SKM-1 (cell line): ENCODE results near the gene BCL2.
A peak's percentile ranks its signal among the peaks of the same experiment; 100 is the strongest.

Experiments used
- DNase-seq: peaks from one replicate; lab custom pipeline; 2025; ENCODE audit not compliant: unreplicated experiment; lab: John Stamatoyannopoulos, UW

Gene BCL2

DNA sequence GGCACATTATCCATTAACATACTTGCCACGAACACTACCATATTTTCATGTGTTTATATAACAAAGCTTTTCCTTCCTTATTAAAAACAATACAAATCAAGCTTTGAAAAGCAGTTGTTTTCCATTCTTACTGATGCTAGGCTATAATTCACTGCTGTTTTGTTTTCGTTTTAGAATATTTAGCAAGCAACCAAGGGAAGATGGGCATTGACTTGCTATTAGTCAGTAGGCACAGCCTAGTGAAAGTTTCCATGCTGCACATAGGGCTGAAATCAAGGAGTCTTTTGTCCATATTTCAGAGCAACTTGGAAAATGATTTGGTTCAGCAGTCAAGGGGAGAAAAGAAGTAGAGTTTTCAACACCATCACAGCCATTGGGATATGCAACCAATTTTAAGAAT is 31.3 kb downstream of the BCL2 start:
- DNase-seq, result no peak

DNA sequence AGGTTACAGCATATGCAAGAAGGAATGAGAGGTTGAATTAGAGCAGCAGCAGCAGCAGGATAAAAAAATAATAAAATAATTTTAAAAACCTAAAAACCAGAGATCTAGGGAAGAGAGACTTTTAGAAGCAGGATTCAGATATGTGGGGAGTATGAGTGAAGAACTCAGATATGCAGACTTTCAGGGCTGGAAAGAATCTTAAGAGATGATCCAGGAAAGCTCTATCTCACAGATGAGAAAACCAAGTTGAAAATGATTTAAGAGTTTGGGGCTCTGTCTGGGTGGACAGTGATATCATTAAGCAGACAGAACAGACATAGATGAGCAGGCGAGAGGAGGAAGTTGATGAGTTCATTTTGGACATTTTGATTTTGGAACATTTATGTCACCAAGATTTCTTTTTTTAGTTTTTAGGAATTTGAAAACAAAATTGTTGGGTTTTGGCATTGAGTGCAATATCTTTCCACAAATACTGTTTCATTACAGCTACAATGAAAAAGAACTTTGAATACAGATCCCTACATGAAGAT is 31.8 kb downstream of the BCL2 start:
- no peak for DNase-seq

DNA sequence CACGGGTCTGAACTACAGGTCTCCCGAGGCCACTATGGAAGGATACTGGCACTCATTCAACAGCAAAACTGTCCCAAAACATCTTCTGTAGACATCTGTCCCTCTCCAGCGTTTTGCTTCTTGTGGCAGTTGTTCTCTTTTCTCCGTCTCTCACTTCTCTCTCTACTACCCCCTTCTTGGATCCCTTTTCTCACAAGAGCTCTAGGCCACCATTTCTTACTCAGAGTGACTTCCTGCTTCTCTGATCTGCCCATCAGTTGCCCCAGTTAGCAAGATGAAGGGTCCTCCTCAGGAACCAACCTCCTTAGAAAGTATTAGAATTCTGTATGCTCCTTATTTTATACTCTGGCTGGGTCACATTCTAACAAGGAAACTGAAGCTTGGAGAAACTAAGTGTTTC is 32.6 kb downstream of the BCL2 start:
- no peak for DNase-seq

DNA sequence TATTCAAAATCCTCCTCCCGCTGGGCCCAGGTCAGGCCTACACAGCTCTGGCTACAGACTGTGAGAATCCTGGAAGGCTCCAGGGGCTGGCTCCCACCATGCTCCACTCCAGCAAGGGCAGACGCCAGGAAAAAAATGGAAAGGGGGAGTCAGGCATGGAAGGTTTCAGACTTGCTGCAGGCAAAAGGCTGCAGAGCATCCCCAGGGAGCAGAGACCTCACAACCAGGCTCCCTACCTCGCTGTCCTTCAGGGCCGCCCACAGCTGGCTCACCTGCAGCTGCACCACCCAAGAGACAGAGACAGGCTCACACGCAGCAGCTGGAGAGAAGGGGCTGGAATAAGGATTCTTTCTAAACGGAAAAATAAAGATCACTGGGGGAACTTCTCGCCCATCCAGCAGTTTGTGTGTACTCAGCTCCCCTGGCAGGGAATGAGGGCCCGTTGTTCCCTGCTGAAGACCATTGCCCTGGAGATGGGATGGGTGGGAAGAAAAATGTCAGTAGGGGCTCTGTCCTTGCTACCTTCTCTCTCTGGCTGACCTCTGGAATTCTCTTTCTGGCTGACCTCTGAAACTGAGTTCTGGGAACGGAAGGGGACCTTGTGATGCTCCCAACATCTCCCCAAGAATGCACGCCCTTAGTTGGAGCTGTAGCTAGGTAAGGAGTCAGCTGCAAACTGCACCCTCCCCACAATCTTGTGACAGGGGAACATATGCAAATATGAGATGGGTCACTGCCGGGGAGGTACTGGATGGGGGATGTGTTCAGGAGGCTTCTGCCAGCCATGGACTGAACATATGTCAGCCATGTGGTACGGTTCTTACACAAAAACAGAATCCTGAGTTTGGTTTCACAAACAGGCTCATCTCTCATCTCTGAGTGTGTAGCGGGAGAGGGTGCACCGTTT is 34.5 kb downstream of the BCL2 start:
- DNase-seq, result no peak

DNA sequence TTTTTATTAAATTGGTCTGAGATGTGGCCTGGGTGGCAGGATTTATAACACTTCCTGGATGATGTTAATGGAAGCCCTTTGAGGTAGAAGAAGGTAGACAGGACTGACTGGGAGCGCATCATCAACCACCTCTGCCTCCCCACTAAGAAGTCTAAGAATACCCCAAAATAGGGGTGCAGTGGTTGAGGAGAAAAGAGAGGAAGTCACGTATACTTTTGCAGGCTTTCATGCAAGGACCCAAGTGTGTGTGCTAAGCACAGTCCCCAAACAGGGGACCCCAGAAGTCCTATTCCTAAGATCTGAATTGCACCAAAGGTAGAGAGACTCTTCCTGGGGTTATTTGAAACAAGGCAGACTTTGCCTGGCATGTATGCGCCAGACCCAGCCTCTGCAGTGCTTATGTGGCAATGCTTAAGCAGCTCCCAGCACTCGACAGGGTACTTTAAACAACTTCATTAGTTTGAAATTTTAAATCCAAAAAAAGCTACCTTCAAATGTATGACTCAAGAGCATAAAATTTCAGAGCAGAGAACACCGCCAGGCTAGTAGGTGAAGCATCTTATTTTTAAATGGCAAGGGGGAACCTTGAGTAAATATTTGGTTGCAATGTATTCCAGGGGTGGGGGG is 35.3 kb downstream of the BCL2 start:
- DNase-seq, result no peak

DNA sequence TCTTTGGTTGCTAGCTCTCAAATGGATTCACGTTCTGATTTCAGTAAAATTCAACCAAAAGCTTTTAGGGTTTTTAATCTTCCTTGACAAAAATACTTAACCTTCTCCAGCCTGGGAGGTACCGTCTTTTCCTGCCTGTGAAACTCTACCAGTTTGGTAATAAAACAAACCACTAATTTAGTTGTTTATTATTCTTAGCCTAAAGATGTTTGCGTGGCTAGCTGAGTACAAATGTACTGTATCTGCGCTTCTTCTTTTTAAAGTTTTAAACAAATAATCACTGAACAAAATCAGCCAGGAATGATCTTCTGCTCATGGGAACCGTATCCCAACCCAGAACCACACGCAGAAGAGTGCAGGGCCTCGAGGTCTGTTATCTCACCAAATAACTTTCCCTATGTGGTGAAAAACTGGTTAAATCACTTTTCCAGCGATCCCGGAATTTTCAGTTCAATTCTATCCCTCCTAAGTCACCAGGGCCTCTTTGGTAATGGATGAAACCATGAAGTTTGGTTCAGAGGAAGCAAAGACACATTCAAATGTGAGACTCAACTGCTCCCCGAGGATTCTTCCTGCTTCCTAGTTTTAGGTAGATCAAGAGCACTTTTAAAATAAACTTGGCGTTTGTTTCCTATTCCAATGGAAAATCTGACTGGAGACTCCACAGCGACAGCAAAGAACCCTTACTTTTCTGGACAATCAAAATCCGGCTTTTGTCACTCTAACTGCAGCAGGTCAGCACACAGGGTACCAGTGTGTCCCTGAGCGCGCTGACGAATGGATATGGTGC is 36.1 kb downstream of the BCL2 start:
- DNase-seq, result no peak

DNA sequence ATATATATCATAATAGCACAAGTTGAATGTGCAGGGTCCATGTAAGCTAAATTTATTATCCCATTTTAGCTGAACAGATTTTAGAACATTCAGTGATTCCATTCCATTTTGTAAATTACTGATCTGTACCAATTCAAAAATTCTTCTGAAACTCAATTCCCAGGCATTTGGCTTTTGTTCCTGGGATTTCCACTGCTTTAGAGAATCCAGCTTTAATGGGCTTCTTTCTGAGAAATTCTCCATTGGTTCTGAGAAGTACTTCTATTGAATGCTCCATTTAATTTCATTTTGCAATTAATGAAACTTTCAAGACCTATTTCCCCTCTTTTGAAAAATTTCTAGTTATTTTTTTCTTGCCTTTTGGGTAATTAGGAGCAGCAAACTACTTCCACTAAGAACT is 36.8 kb downstream of the BCL2 start:
- DNase-seq, result no peak

DNA sequence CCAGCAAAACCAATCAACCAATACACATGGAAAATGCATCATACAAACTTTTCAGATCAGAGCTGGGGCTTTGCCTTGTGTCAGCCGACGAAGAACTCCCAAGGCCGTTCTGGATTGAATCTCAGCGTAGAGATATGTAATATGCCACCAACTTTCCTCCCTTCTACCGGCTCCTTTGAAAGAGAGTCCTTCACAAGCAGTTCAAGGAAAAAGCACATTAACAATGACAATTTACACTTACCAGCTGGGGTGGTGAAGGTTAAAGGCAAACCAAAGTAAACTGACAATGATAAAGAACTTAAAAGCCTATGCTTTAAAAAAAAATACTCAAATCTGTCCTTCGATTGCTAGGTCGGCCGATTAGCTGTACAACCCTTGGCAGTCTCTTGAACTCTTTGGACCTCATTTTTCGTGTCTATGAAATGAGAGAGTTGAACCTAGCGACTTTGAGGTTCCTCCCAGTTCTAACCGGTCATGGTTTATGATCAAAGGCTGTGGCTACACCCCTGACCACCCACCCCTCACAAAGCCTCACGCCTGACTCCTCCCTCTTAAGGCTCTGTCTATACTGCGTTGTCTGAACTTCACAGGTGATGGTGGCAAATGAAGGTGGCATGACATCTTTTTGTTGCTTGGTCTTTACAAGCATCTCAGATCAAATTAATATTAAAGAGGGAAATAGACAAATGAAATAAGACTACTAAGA is 46.2 kb downstream of the BCL2 start:
- DNase-seq, result no peak

DNA sequence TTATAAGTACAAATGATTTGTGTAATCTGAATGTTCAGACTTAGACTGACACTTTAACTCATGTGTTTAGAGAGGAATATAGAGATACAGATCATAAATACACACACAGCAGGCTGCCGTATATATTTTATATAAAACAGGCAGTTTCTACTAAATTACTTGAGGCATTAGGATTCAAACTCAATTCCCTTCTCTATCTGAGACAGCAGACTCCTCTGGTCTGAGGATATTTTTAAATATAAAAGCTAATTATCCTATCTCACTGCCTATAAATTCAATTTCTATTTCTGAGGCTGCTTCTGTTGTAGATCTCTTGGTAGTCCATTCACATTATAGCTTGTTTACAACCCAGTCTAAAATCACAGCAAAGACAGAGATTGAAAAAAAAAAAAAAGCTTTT is 46.9 kb downstream of the BCL2 start:
- no peak for DNase-seq

DNA sequence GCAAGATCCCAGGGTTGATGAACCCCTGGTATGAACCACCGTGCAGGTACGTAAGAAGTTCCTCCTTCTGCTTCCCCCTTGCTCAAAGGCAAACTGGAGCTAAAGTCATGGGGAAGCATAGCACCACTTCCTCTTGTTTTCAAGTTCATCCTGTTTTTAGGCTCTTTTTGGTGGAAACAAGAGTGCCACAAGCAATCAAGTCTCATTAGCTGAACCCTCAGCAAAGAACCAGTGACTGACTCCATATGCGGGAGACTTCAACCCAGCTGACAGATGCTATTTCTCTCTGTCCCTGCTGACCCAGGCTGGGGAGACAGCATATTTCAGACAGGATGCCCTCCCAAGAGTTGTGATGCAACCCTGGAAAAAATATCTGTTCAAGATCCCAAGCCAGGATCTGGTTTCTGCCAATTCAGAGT is 47.7 kb downstream of the BCL2 start:
- peak; percentile 69 for DNase-seq

DNA sequence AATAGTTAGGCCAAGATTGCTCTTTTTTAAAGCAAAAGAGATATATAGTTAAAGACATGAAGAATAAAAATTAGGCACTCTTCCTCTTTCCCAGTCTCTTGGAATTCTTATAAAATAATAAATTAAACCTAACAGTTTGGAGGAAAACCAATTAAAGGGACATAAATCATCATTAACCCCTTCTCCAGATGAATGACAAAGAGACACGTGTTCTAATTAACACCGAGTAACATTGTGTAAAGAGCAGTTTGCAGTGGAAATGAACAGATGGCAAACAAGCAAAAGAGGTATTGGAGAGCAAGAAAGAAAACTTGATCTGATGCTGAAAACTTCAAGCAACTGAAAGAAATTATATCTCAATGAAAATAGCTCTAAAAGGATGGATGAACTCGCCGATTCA is 48.4 kb downstream of the BCL2 start:
- DNase-seq, result no peak

DNA sequence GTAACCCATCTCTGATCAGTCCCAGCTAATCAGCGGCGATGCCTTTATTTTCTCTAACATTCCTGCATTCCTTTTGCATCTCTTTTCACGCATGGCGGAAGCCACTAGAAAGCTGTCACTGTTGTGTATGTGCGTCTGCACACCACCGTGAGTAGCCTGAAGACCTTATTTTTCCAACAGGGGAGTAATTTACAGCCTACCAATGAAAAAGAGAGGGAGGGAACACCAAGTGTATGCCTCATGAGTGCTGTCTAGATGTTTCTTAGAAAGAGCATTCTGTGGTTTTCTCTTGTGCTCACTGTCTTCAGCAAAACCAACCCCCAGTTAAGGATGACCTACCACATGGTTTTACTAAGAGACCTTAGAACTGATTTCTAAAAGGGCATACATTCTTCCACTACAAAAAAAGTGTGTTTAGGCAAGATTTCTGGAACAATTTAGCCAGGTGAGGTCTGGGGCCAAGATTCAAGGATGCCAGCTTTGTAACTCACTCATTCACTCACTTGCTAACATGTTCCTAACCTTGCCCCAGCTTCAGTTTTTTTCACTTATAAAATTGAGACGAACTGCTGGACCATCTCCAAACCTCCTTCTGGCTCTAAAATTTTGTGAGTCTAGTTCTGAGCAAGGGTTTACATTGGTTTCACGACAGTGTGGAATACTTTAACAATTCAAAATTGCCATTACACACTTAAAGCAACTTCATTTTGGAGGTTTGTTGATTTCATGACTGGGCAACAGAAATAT is 51.4 kb downstream of the BCL2 start:
- no peak for DNase-seq

DNA sequence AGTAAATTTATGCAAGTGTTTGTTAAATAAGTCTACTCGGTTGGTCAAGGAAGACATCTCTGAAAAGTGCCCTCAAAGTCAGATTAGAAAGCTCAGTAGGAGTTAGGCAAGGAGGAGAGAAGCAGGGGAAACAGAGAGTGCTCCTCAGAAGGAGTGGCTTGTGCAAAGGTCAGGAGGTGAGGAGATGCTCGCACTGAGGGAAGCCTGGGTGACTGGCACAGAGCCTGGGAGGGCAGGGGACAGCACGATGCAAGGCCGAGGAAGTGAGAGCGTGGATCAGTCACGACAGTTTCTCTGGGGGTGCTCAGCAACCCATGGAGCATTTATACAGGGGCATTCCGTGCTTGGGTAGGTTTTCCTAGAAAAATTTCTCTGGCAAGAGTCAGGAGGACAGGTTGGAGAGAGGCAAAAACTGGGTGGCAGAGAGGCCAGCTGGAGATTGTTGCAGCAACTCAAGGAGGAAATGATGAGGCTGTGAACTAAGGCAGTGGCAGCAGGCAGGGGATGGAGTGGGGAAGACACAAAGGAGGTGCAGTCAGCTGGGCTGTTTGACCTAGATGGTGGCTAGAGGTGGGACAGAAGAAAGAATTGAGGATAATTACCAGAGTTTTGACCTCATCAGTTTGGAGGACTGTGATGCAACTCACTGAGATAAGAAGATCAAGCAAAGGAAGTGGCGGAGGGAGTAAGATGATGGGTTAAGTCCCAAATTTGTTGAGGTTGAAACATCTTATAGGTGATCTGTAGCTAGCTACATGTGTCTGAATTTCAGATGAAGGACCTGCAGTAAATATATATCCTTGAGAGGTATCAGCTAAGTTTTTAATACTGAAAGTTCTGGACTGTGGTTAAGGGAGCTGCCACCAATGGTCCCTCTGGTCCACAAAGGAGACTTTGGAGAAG is 52.4 kb downstream of the BCL2 start:
- DNase-seq, result no peak

DNA sequence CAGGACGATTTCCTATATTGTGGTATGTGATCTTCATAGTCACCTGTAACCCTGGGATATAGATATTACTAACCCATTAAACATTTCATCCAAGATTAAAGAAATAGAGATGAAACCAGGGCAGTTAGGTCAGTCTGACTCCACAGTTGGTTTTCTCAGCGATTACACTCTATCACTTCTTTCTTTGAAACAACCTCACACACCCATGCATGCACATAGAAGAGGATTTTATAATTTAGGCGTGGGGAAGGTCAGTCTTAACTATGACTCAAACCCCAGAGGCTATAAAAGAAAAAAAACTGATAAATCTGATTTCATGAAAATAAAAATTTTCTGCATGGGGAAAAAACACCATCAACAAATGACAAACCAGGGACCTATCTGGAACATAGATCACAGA is 54.2 kb downstream of the BCL2 start:
- DNase-seq, result no peak

DNA sequence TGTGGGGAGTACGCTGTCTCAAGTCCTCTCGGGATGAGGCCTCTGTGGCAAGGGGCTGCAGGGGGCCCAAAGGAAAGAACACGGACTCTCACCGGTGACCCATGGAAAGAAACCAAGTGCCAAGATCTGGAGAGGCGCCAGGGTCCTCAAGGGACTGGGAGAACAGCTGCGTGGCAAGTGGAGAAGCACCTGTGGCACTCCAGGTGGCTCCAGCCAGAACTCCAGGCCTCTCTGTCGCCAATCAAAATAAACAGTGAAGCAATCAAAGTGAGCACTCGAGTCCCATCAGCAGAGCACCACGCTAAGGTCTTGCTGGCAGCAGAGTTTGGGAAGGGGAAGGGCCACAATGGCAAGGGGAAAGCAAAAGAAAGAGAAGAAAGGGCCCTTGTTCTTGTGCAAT is 54.7 kb downstream of the BCL2 start:
- DNase-seq, result no peak

DNA sequence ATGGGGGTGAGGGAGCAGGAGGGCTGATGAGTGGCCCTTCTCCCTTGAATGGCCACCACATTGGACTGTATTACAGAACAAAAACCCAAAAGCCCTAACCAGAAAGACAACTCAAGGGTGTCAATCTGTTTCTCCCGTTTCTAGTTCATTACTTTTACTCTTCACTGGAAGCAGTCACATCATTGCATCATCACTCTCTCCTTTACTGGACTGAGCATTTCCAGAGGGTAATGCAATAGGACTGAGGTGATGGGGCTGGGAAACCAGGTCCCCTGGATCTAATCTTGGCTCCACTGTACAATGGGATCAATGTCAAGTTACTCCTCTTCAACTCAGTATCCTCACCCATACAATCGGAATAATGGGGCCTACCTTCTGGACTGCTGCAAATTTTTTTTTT is 56.1 kb downstream of the BCL2 start:
- DNase-seq, result no peak

DNA sequence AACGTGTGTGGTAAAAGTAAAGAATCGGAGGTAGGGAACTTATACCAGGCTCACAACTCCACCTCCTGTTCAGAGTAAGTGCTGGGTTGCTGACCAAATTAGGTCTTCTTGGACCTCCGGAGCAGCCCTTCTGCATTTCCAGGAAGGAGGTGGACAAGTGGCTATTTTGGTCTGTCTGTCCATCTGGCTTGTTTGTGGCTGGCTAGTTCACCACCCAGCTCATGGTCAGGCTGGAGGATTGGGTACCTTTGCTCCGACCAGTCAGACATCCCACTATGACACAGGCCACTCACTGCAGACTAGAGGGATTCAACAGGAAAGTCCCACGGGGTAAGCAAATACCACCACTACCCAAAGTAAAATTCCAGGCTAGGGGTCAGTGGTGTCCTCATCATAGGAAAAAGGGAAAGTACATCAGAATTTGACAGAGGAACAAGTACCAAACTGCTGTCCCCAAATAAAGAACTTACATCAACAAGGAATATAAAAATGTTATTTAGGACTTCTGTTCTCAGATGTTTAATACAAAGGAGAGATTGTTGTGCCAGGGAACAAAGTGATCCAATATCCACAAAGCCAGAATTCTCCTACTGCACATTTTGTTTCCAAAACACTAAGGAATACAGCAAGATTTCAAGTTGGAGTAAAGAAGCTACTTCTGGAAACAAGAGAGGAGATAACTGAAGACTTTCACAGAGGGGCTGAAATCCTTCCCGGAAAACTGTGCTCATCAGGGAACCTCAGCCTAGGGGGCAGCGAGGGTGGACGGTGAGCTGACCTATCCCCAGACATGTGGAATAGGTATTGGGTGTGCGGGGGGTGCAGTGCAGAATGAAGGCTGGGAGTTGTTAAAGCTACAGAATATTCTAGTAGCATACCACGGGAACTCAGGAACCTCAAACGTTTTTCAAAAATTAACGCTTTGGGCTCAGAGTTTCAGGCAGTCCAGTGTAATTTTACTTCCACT is 56.9 kb downstream of the BCL2 start:
- DNase-seq, result no peak

DNA sequence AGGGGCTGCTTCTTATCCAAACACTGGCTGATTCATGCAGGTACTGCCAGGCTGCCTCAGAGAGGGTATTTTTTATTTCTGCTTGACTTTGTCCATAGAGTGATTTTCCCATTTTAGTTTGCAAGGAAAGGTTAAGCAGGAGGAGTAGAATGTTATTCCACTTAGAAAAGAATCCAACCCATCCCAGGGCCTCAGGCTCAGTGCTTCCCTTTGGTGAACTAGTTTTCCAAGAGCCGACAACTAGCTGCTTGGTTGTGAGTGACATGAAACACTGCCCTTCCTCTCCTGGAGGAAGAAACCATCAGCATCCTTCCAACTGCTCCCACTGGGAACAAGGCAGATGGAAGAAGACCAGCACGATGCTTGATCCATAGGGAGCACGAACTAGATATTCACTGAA is 58.5 kb downstream of the BCL2 start:
- no peak for DNase-seq
